MM.1S (cell line): Measurements from ENCODE around the gene CTDSP2.

Experiments
- EZH2phosphoT487 ChIP-seq: fragments of 300-600 bp; sonication (generic); IDR thresholded peaks from 2 replicates; pipeline ENCODE4 v1.6.1; 2018; ENCODE audit warnings: antibody characterized with exemption, low read length
- TF ChIP-seq, protein P1 (sequence below): fragments of 300-600 bp; sonication (generic); IDR thresholded peaks from 2 replicates; pipeline ENCODE4 v1.5.1; 2016; ENCODE audit warnings: antibody characterized with exemption, low read length, mixed read lengths

DNA sequence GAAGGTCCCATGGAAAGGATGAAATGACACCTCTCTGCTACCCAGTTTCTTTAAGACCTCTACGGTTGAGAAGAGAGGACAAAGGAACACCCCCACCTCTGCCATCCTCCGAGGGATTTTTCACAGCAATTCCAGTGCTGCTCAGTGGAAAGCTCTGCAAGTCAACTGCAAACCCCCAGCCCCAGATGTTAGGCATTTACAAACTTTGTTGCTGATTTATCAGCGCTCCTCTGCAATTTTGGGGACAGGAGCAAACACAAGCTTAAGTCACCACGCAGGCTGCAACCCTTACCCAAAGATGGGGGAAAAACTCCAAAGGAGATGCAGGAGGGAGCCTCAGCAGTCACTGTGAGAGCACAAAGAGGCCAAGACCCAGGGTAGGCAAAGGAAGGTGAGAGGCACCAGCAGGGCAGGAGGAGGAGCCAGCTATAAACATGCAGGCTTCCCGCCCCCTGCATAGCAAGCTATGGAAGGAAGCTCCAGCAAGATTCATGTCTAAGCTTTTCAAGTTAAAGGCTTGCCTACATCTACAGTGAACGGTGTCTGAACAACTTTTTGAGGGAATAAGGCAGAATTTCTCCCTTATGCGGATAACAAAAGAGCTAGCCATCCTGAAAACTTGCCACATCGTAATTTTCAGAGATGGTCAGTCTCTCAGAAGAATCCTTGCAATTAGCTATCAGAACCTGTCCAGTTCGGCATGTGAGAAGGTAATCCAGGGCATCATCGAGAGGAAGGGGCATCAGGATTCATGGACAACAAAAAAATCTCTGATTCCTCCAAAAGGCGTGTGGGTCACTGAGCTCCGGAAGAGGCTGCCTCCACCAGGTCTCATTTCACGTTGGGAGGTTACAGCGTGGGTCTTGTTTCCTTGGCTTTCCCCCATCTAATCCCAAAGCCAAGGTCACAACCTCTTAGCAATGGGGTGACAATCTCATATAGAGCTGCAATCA, 3.9 kb downstream of the CTDSP2 start:
- TF ChIP-seq, protein P1, sequence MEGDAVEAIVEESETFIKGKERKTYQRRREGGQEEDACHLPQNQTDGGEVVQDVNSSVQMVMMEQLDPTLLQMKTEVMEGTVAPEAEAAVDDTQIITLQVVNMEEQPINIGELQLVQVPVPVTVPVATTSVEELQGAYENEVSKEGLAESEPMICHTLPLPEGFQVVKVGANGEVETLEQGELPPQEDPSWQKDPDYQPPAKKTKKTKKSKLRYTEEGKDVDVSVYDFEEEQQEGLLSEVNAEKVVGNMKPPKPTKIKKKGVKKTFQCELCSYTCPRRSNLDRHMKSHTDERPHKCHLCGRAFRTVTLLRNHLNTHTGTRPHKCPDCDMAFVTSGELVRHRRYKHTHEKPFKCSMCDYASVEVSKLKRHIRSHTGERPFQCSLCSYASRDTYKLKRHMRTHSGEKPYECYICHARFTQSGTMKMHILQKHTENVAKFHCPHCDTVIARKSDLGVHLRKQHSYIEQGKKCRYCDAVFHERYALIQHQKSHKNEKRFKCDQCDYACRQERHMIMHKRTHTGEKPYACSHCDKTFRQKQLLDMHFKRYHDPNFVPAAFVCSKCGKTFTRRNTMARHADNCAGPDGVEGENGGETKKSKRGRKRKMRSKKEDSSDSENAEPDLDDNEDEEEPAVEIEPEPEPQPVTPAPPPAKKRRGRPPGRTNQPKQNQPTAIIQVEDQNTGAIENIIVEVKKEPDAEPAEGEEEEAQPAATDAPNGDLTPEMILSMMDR = no peak
- no peak for TF ChIP-seq EZH2phosphoT487
